Measurements from ENCODE around the gene RNU1-4.
"Not testable (repeated sequence)": the region's sequence is repeated elsewhere in the genome, so short reads cannot be mapped to it uniquely, and the experiment has no call there.

The RNU1-4 gene

DNA sequence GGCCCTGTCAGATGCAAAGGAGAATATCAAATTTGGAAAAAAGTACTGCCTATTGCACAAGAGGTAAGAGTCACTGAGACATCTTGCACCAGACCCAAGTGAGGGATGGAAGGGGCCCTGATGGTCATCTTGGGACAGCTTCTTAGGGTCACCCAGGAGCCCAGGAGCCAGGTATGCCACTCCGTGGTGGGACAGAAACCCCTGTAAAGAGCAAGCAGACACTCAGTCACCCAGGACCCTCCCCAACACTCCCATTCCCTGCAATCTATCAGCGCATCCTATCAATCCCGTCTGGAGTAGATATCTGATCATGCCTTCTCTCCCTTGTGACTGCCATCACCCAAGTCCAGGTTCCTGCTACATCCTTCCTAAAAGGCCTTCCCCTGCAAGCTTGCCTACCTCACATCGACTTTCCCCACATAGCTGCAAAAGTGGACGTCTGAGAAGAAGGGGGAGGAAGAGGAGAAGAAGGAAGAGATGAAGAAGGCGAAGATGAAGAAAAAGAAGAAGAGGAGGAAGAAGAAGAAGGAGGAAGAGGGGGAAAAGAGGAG is 30.7 kb downstream of the RNU1-4 start:
- DNase-seq: not testable (repeated sequence)

DNA sequence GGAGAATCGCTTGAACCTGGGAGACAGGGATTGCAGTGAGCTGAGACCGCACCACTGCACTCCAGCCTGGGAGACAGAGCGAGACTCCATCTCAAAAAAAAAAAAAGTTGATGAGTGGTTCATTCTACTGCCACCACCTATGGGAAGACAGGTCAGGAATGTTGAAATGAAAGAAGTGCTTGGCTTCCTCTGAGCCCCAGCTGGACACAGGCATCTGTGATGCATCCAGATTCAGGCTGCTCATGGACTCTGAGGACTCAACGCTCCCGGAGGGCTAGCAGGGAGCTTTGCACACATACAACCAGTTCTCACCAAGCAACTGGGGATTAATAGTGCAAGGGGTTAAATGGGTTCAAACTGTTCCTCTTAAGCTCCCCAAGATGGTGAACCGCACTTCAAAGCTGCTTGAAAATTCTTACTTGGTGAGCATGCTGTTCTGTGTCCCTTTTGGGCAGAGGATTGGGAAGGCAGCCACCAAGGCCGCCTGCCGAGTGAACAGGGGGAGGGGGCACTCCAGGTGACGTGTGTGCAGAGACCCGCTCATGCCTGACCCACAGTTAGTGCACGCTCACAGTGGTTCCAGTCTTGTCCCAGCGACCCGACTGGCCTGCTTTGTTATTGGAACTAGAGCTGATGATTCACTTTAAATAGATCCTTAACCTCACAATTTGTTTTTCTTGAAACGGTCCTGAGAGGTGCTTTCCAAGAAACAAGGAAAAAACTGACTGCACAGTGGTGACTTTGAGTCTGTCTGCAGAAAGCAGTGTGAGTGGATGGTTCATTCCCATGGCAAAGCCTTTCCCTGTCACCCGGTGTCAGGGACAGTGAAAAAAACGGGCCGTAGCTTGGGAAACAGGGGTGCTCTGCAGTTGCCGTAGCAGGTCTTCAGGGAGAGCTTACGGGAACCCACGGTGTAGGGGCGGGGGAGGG is 32.2 kb downstream of the RNU1-4 start:
- DNase-seq: not testable (repeated sequence)

DNA sequence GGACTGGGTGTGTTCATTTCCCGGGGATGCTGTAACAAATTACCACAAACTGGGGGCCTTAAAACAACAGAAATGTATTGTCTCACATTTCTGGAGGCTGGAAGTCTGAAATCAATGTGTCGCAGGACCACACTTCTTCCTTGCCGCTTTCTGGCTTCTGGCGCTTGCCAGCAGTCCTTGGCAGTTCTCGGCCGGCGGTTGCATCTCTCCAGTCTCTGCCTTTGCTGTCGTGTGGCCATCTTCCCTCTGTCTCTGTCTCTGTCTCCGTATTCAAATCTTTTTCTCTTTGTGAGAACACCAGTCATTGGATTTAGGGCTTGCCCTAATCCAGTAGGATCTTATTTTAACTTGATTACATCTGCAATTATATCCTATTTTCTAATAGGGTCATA is 32.9 kb downstream of the RNU1-4 start:
- DNase-seq: not testable (repeated sequence)

DNA sequence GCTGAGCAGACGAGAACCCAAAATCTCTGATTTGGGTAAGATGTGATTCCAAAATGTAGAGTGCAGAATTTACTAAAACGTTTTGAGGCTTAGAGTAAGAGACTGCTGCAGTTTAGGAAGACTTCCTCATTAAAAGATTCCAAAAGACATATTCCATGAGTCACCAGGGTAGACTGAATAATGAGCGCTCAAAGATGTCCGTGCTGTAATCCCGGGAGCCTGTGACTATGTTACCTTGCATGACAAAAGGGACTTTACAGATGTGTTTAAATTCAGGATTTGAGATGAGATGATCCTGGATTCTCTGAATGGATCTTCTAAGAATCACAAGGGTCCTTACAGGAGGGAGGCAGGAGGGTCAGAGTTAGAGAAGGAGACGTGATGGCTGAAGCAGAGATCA is 33.4 kb downstream of the RNU1-4 start:
- DNase-seq: not testable (repeated sequence)

DNA sequence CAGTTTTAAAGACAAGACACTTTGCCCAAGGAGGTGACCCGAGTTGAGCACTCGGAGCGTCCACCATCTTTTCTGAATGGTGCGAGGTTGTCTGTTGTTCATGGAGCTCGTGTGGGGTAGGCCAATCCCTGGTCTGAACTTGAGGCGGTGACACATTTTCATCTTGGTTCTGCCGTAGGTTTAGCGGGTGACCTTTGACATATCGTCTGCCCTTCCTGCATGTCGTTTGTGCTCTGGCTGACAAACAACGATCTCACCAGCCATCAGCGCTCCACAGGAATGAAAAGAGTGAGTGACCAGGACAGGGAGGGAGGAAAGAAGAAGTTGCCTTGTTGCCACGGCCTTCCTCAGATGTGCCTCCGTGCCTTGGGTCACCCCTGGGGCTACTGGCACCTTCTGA is 34.5 kb downstream of the RNU1-4 start:
- not testable (repeated sequence) for DNase-seq

DNA sequence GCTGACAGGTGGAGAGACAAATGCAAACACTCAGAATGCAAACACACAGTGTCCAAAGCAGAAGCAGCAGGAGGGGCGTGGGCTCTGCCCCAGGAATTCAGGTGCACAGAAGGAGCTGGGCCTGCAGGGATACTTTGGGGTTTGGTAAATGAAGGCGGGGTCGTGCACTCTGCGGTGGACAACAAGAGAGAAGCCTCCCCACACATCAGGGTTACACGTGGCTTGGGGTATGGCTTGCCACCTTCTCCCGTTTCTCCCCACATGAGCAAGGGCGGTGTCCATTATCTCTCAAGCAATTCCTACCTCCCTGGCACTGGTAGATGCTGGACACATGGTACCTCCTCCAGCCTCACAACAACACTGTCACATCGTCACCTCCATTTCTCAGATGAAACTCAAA is 35.0 kb downstream of the RNU1-4 start:
- not testable (repeated sequence) for DNase-seq

DNA sequence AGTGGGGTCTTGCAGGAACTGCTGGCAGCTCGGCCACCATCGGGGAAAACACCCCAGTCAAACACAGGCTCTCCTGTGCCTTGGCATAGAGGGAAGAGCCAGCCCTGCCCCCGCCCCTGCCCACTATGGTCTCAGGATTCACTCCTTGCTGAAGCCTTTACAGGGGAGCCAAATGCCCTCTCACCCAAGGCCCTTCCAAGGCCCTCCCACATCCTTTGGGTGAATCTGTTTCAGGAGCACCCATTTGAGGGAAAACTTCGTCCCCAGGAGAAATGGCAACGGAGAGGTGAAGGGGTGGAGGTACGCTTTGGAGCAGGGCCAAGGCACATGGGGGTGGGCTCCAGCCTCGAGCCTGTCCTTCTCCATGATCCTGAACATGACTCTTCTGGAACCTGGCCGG is 35.9 kb downstream of the RNU1-4 start:
- DNase-seq: not testable (repeated sequence)

DNA sequence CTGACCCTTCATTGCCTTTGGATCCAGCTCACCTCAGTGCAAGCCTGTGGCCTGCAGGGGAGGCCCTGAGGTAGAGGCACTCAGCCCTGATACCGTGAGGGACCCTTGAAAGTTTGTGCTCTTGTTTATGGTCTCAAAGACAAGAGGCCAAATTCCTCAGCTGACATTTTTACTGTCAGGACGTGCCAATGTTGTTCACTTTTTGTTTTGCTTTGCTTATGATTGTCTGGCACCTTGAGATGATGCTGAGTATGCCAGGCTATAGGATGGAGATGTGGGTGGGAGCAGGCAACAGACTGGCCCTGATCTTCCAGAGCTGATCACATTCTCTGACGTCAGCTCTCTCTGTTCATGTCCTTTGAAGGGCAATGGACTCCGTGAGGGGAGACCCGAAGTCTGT is 36.5 kb downstream of the RNU1-4 start:
- not testable (repeated sequence) for DNase-seq

DNA sequence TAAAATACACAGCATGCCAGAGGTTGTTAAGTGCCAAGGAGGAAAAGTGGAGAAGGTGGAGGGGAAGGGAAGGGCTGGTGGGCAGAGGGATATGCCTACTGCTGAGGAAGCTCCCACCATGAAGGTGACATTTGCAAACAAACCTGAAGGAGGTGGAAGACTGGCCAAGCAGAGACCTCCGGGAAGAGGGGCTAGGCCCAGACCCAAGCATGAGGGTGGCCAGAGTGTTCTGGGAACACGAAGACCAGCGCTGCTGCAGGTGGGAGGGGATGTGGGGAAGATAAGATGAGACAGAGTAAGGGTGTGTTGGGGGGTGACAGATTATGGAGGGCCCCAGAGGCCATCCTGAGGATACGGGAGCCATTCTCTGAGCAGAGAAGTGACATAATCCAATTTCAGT is 37.5 kb downstream of the RNU1-4 start:
- not testable (repeated sequence) for DNase-seq

DNA sequence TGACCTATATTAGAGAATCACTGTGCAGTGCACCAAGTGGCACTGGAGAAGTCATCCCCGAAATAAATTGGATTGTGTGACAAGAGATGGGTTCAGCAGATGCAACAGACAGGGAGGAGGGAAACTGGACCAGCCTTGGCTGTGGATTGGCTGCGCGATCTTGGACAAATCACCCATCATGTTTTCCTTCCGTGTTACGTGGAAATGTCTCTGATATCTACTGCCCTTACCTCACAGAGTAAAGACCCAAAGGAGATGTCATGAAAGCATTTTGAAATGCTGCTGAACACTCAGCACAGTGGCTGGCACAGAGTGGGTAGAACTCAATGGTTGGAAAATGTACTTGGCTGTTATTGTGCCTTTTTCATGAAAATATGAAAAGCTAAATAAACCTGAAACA is 39.2 kb downstream of the RNU1-4 start:
- not testable (repeated sequence) for DNase-seq

DNA sequence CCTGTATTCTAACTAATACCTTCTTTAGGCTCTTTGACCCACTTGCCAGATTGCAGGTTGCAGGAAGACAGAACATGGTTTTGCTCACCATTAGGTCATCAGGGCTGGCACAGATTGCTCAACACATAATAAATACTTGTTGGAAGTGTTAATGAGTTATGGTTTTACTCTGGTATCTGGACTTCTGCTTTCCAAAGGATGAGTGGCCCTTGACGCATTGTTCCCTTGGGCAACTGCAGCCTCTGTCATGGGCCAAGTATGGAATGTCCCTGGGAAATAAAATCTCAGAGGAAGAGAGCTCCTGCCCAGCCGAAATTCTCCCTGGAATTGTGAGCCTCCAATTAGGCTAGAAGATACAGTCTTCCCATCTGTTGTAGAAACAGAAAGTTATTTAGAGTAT is 40.7 kb downstream of the RNU1-4 start:
- not testable (repeated sequence) for DNase-seq

DNA sequence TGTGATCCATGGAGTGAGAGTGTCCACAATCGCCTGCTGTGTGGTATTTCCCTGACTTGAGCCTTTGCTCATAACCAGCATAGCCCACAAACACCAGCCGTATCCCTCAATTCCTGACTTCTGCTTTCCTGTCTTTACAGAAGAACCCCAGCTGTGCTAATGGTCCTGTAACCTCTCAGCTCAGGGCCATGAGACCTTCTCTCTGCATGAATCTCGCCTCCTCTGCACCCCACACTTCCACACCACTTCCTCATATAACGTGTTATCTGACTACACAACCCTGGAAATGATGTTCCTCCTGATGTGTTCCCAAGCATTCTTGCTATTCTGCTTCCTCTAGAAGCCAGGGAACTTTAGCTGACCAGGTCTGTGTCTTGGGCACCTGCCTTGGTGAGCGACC is 41.3 kb downstream of the RNU1-4 start:
- not testable (repeated sequence) for DNase-seq

DNA sequence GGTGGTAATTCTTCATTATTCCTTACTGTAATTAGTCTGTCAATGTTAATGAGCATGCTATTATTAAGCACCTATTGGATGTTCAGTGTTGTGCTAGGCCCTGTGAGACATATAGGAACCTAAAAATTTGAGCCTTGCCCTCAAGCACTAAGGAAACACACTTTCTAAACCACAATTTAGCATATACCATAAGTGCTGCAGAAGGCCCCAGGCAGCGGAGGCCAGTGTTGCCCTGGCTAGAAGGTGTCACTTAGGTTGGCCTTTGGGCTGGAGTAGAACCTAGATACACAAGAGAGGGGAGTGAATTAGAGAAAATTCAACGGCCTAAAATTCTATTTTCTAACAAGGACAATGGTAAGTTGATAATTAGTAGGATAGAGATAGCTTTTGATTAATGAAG is 44.6 kb downstream of the RNU1-4 start:
- not testable (repeated sequence) for DNase-seq

DNA sequence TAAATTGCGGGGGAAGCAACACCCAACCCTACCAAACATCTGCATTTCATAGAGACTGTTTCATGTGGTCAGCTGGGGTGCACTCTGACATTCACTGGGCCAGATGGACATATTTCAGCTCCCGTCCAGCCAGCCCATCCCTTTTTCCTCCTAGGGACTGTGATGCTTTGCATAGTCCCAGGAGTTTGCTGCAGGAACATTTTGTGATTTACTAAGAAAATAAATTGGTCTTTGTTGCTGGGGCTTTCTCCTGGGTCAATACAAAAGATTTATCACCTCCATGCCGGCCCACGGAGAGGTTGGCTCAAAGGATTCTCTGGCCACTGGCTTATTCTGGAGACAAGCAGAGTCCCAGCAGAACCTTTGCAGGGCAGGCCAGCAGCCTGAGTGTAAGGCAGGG is 46.0 kb downstream of the RNU1-4 start:
- not testable (repeated sequence) for DNase-seq

DNA sequence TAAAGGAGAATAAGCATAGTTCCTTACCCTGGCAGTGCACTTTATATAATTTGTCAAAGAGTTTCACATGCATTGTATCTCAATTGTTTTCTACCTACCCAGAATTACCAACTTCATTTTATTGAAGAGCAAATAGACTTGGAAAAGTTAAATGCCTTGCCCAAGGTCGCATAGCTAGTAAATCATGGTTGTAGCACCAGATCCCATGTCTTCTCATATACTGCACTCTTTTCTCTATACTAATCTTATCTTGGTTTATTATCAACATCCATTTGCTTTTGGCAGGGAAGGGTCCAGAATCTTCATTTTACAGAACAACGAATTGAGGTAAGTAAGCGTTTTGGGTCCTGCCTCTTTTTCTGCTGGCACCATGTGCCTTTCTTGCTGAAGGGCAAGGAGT is 46.9 kb downstream of the RNU1-4 start:
- DNase-seq: not testable (repeated sequence)

DNA sequence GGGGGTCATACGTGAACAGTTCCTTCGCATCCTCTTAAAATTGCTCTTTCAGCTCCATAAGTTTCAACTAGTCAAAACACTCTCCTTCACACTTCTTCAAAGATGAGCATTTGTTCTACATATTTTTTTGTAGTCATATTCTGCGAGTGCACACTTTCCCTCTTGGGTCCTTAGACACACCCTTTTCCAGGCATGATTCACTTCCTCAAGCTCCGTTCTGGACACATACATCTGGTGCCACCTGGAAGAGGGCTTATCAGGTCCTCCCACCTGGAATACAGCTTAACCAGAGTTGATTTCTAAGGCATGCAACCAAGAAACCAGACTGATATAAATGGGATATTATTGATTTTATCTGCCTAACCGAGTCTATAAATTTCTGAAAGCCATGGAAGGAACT is 47.4 kb downstream of the RNU1-4 start:
- DNase-seq: not testable (repeated sequence)
